ENCODE results near the gene MTERF1. TPM values are rescaled to one million over a fixed set of nuclear protein-coding genes. Genes with fewer than 3 reads are reported as not detected.
"Not testable (repeated sequence)": the region's sequence is repeated elsewhere in the genome, so short reads cannot be mapped to it uniquely, and the experiment has no call there.

The MTERF1 gene
- total RNA-seq, 1 donor from 2014 or later: 30.3 TPM

GRCh38 chr7:91869661-91870060, 10.8 kb downstream of the MTERF1 start:
- TF ChIP-seq CTCF (IDR thresholded peaks at IDR 0.05): no peak

GRCh38 chr7:91866599-91867148, 13.8 kb downstream of the MTERF1 start:
- Mint-ChIP-seq H3K27me3 (no peaks in the 10 kb centered on the region), H3K4me3 (no peak overlapping the region), H3K4me1 (peaks cover 4% of the 10 kb centered on the region), H3K9me3 (no peaks in the 10 kb centered on the region), H3K36me3 (ENCODE audit: low read depth) (peaks cover 21% of the 10 kb centered on the region), H3K27ac (no peak overlapping the region)
- no peak for TF ChIP-seq CTCF (IDR thresholded peaks at IDR 0.05)
- intact Hi-C loops (cut with micrococcal nuclease): no loop called here
- ChIA-PET CTCF (no interaction called here), POLR2A (no interaction called here)
- DNase-seq (no peak), ATAC-seq (ENCODE audit: low read depth) (no peak)

More at GRCh38 chr7:91869661-91870060, 10.8 kb downstream of the MTERF1 start:
- H3K27ac Mint-ChIP-seq: no peak overlapping the region
- H3K9me3 Mint-ChIP-seq: no peaks in the 10 kb centered on the region
- POLR2A ChIA-PET: no interaction called here
- no peak for DNase-seq
- ATAC-seq (ENCODE audit: low read depth): no peak
- H3K4me3 Mint-ChIP-seq: no peak overlapping the region
- intact Hi-C loops (cut with micrococcal nuclease): no loop called here
- CTCF ChIA-PET: no interaction called here
- peaks cover 39% of the 10 kb centered on the region for H3K36me3 Mint-ChIP-seq (ENCODE audit: low read depth)
- peaks cover 4% of the 10 kb centered on the region for H3K4me1 Mint-ChIP-seq
- H3K27me3 Mint-ChIP-seq: no peaks in the 10 kb centered on the region

GRCh38 chr7:91865511-91865910, 15.0 kb downstream of the MTERF1 start:
- DNase-seq (no peak), ATAC-seq (ENCODE audit: low read depth) (no peak)
- intact Hi-C loops (cut with micrococcal nuclease): no loop called here
- CTCF ChIA-PET: no interaction called here
- Mint-ChIP-seq H3K27ac (no peak overlapping the region), H3K9me3 (no peaks in the 10 kb centered on the region), H3K4me3 (no peak overlapping the region), H3K27me3 (no peaks in the 10 kb centered on the region), H3K36me3 (ENCODE audit: low read depth) (peaks cover 14% of the 10 kb centered on the region), H3K4me1 (peaks cover 2% of the 10 kb centered on the region)
- POLR2A ChIA-PET: no interaction called here
- no peak for TF ChIP-seq CTCF (IDR thresholded peaks at IDR 0.05)

- POLR2A ChIA-PET: interaction anchor here (0.6 kb wide), 1 partner anchor 196 kb away, joined by 3 read pairs; no protein-coding TSS in a partner anchor
- peaks cover 14% of the 10 kb centered on the region for H3K36me3 Mint-ChIP-seq (ENCODE audit: low read depth)
- H3K27ac Mint-ChIP-seq; H3K4me1 Mint-ChIP-seq; CTCF ChIA-PET; ATAC-seq (ENCODE audit: low read depth); H3K9me3 Mint-ChIP-seq; H3K27me3 Mint-ChIP-seq; H3K4me3 Mint-ChIP-seq; DNase-seq; intact Hi-C loops (cut with micrococcal nuclease): not testable (repeated sequence)
Observed at GRCh38 chr7:91864604-91865003, 15.9 kb downstream of the MTERF1 start.

GRCh38 chr7:91864070-91864469, 16.4 kb downstream of the MTERF1 start:
- no peak for TF ChIP-seq CTCF (IDR thresholded peaks at IDR 0.05)
- Mint-ChIP-seq H3K4me1 (peaks cover 2% of the 10 kb centered on the region), H3K4me3 (no peak overlapping the region), H3K9me3 (no peaks in the 10 kb centered on the region), H3K27ac (no peak overlapping the region), H3K36me3 (ENCODE audit: low read depth) (peaks cover 14% of the 10 kb centered on the region), H3K27me3 (no peaks in the 10 kb centered on the region)
- ChIA-PET POLR2A (no interaction called here), CTCF (no interaction called here)
- no peak for ATAC-seq (ENCODE audit: low read depth)
- intact Hi-C loops (cut with micrococcal nuclease): no loop called here
- no peak for DNase-seq

GRCh38 chr7:91852263-91852741, 28.2 kb downstream of the MTERF1 start:
- ATAC-seq (ENCODE audit: low read depth) (no peak), DNase-seq (no peak)
- Mint-ChIP-seq H3K4me3 (no peak overlapping the region), H3K27ac (no peak overlapping the region), H3K9me3 (peaks cover 15% of the 10 kb centered on the region), H3K36me3 (ENCODE audit: low read depth) (peaks cover 22% of the 10 kb centered on the region), H3K4me1 (no peaks in the 10 kb centered on the region), H3K27me3 (no peaks in the 10 kb centered on the region)
- POLR2A ChIA-PET: no interaction called here
- no peak for TF ChIP-seq CTCF (IDR thresholded peaks at IDR 0.05)
- intact Hi-C loops (cut with micrococcal nuclease): no loop called here
- CTCF ChIA-PET: no interaction called here
